Measurements from ENCODE around the gene CCT3. TPM values are rescaled to one million over a fixed set of nuclear protein-coding genes. Genes with fewer than 3 reads are reported as not detected.

Gene CCT3
- total and polyA plus RNA-seq, 12 donors, result 76.2 to 212 (median 127) TPM

DNA sequence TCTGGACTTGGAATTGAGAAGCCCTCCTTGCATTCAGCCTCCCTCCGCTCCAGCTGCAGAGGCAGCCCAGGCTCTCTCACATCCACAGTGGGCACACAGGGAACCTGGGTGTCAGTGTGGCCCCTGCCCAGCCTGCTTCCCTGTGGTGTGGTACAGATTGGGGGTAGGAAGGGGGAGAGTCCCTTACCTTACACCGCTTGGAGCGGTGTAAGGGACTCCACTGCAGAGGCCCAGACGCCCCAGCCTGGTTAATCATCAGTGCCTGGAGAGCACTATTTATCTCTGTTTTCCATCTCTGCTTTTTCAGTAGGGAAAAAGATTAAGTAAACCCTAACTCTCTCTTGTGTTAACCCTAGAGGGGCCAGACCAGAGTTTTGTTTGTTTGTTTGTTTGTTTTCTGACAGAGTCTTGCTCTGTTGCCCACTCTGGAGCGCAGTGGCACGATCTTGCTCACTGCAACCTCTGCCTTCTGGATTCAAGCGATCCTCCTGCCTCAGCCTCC is 30.1 kb upstream of the CCT3 start:
- no peaks in the 10 kb centered on the region for H3K9me3 ChIP-seq
- 90 to 92% methylated on average over 7 of the region's 7 CpGs for WGBS, 2 donors
- peaks cover 0 to 49% (median 38%) of the 10 kb centered on the region in 7 donors for H3K27me3 ChIP-seq
- no peaks in the 10 kb centered on the region for H3K36me3 ChIP-seq
- peaks cover 0 to 18% (median 7%) of the 10 kb centered on the region in 9 donors for H3K4me1 ChIP-seq
- intact Hi-C loops (cut with DNase I), result no loop called here
- TF ChIP-seq, protein P1, sequence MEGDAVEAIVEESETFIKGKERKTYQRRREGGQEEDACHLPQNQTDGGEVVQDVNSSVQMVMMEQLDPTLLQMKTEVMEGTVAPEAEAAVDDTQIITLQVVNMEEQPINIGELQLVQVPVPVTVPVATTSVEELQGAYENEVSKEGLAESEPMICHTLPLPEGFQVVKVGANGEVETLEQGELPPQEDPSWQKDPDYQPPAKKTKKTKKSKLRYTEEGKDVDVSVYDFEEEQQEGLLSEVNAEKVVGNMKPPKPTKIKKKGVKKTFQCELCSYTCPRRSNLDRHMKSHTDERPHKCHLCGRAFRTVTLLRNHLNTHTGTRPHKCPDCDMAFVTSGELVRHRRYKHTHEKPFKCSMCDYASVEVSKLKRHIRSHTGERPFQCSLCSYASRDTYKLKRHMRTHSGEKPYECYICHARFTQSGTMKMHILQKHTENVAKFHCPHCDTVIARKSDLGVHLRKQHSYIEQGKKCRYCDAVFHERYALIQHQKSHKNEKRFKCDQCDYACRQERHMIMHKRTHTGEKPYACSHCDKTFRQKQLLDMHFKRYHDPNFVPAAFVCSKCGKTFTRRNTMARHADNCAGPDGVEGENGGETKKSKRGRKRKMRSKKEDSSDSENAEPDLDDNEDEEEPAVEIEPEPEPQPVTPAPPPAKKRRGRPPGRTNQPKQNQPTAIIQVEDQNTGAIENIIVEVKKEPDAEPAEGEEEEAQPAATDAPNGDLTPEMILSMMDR (IDR thresholded peaks at IDR 0.05), result no peak
- H3K4me3 ChIP-seq, result no peak overlapping the region
- no peak for ATAC-seq
- DNase-seq, result no peak
- no peak overlapping the region for H3K27ac ChIP-seq

DNA sequence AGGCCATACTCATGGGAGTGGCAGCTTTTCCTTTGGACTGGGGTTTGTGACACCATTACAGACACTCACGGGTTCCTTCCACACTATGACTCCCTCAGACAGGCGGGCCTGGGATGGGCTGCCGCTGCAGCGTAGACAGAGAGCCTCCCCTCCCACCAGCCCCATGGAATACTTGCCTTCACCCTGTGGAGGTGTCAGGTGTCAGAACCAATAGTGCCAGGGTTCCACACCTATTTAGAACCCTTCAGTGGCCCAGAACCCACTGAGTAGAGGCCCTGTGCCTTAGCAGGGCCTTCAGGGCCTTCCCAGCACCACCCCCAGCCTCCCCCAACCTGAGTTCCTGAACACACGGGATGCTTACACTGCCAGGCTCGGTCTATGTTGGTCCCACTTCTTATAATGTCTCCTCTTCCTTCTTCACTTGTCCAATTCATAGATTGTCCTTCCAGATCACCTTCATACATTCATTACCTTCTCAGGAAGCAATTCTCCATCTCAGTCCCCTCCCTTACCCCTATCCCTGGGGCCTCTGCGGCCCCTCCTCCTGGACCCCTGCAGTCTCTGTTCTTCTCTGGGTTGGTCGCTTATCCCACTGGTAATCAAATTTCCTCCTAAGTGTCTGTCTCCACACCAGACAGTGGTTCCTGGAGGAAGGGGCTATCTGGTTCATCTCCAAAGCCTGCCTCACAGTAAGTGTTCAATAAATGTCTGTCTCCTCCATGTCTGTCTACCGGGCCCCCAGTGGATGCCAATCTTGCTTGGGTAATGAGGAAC is 29.5 kb upstream of the CCT3 start:
- H3K9me3 ChIP-seq, result no peaks in the 10 kb centered on the region
- H3K4me1 ChIP-seq, result peaks cover 0 to 18% (median 7%) of the 10 kb centered on the region in 9 donors
- H3K4me3 ChIP-seq, result no peak overlapping the region
- no peak for ATAC-seq
- 77 to 78% methylated on average over 9 of the region's 9 CpGs for WGBS, 2 donors
- no peak for DNase-seq
- H3K27me3 ChIP-seq, result peaks cover 0 to 53% (median 40%) of the 10 kb centered on the region in 7 donors
- TF ChIP-seq, protein P1 (IDR thresholded peaks at IDR 0.05), result no peak
- H3K27ac ChIP-seq, result no peak overlapping the region
- intact Hi-C loops (cut with DNase I), result no loop called here
- no peaks in the 10 kb centered on the region for H3K36me3 ChIP-seq

- ATAC-seq (no peak), DNase-seq (no peak)
- H3K36me3 ChIP-seq, result no peaks in the 10 kb centered on the region
- WGBS, 2 donors, result 85 to 89% methylated on average over 5 of the region's 5 CpGs
- TF ChIP-seq, protein P1 (IDR thresholded peaks at IDR 0.05), result no peak
- H3K27ac ChIP-seq, result no peak overlapping the region
- no peak overlapping the region for H3K4me3 ChIP-seq
- H3K4me1 ChIP-seq, result peaks cover 0 to 13% (median 7%) of the 10 kb centered on the region in 9 donors
- intact Hi-C loops (cut with DNase I), result no loop called here
- H3K9me3 ChIP-seq, result no peaks in the 10 kb centered on the region
- H3K27me3 ChIP-seq, result peaks cover 0 to 53% (median 36%) of the 10 kb centered on the region in 7 donors
Measured at GRCh38 chr1:156366378-156367166, 28.5 kb upstream of the CCT3 start.

- intact Hi-C loops (cut with DNase I), result no loop called here
- peaks cover 0 to 54% (median 39%) of the 10 kb centered on the region in 7 donors for H3K27me3 ChIP-seq
- TF ChIP-seq, protein P1 (IDR thresholded peaks at IDR 0.05), result no peak
- ATAC-seq (no peak), DNase-seq (no peak)
- H3K9me3 ChIP-seq, result no peaks in the 10 kb centered on the region
- no peak overlapping the region for H3K4me3 ChIP-seq
- peaks cover 0 to 10% (median 7%) of the 10 kb centered on the region in 9 donors for H3K4me1 ChIP-seq
- H3K36me3 ChIP-seq, result no peaks in the 10 kb centered on the region
- H3K27ac ChIP-seq, result no peak overlapping the region
Measured at GRCh38 chr1:156365754-156366153, 27.7 kb upstream of the CCT3 start.
